MV-4-11 (cell line): ENCODE results near the gene ERGIC1.
"Not testable (repeated sequence)": the region's sequence is repeated elsewhere in the genome, so short reads cannot be mapped to it uniquely, and the experiment has no call there.

Experiments used
- DNase-seq: peaks from one replicate; lab custom pipeline; 2025; lab: John Stamatoyannopoulos, UW

Gene ERGIC1

GRCh38 chr5:172881691-172882370 is 47.8 kb downstream of the ERGIC1 start:
- DNase-seq, result peak; percentile 85

- DNase-seq, result no peak
These were observed 49.0 kb downstream of the ERGIC1 start for GRCh38 chr5:172883066-172883465.

- peak; percentile 48 for DNase-seq
These were observed 51.7 kb downstream of the ERGIC1 start for GRCh38 chr5:172885597-172886340.

- DNase-seq, result no peak
These were observed 52.4 kb downstream of the ERGIC1 start for GRCh38 chr5:172886476-172886875.

- peak; percentile 98 for DNase-seq
These were observed 53.0 kb downstream of the ERGIC1 start for GRCh38 chr5:172886974-172887501.

GRCh38 chr5:172887692-172888091 is 53.6 kb downstream of the ERGIC1 start:
- no peak for DNase-seq

- no peak for DNase-seq
These were observed 56.6 kb downstream of the ERGIC1 start for GRCh38 chr5:172890659-172891058.

- DNase-seq, result no peak
These were observed 57.8 kb downstream of the ERGIC1 start for GRCh38 chr5:172891716-172892421.

GRCh38 chr5:172892713-172893112 is 58.7 kb downstream of the ERGIC1 start:
- DNase-seq, result no peak

GRCh38 chr5:172894767-172895388 is 60.8 kb downstream of the ERGIC1 start:
- DNase-seq, result no peak

- DNase-seq, result no peak
These were observed 61.5 kb downstream of the ERGIC1 start for GRCh38 chr5:172895549-172895948.

- no peak for DNase-seq
These were observed 62.4 kb downstream of the ERGIC1 start for GRCh38 chr5:172896465-172896864.

GRCh38 chr5:172897067-172897466 is 63.0 kb downstream of the ERGIC1 start:
- not testable (repeated sequence) for DNase-seq

- no peak for DNase-seq
These were observed 63.6 kb downstream of the ERGIC1 start for GRCh38 chr5:172897481-172898217.

GRCh38 chr5:172898218-172898842 is 64.3 kb downstream of the ERGIC1 start:
- no peak for DNase-seq

- no peak for DNase-seq
These were observed 64.9 kb downstream of the ERGIC1 start for GRCh38 chr5:172898843-172899369.

- no peak for DNase-seq
These were observed 65.4 kb downstream of the ERGIC1 start for GRCh38 chr5:172899436-172899835.

GRCh38 chr5:172901012-172901780 is 67.1 kb downstream of the ERGIC1 start:
- peak; percentile 57 for DNase-seq

- no peak for DNase-seq
These were observed 67.9 kb downstream of the ERGIC1 start for GRCh38 chr5:172901788-172902496.
